SK-N-SH (cell line): ENCODE results near the gene PODN. TPM values are rescaled to one million over a fixed set of nuclear protein-coding genes. Genes with fewer than 3 reads are reported as not detected.

ENCODE experiments used
- CTCF ChIA-PET: fragments of 300-600, 350-600 bp; formaldehyde crosslinking; extraction: SDS; loops from one replicate; lab custom pipeline; 2021; lab: Yijun Ruan, JAX
- POLR2A ChIA-PET: fragments of 350-600 bp; sonication (Branson Sonifier 250); formaldehyde crosslinking; extraction: SDS; loops from one replicate; lab custom pipeline; 2020; ENCODE audit warnings: antibody characterized with exemption, inconsistent platforms; lab: Yijun Ruan, JAX
- DNase-seq: peaks from one replicate; pipeline ENCODE4 v3.0.0; 2012
- H2AFZ ChIP-seq: fragments of 200-600 bp; sonication (generic); 2 replicates; pipeline ENCODE4 v1.8.1; 2016; ENCODE audit warnings: antibody characterized with exemption, mild to moderate bottlenecking, low read depth
- H3F3A ChIP-seq: fragments of 200-600 bp; sonication (generic); replicated peaks from 2 replicates; pipeline ENCODE3; 2016; ENCODE audit warnings: antibody characterized with exemption, mild to moderate bottlenecking; ENCODE audit not compliant: insufficient read depth
- H3K27ac ChIP-seq, 2 experiments: fragments of 200-500 bp in 1 of 2; fragments of 200-600 bp in 1 of 2; sonication (Bioruptor generic) in 1 of 2; sonication (generic), shearing (Covaris generic) in 1 of 2; 2 replicates each; pipeline versions ENCODE4 v1.5.1 to v1.6.1; 2014 to 2016; ENCODE audit warnings: low read depth in 2 of 2, inconsistent platforms in 1 of 2, low read length in 1 of 2, mild to moderate bottlenecking in 1 of 2, mixed read lengths in 1 of 2
- H3K27me3 ChIP-seq: fragments of 200-600 bp; sonication (generic), shearing (Covaris generic); 2 replicates; pipeline ENCODE4 v1.6.1; 2016; ENCODE audit warnings: mixed run types; ENCODE audit not compliant: insufficient read depth
- H3K36me3 ChIP-seq, 2 experiments: fragments of 200-500 bp in 1 of 2; fragments of 200-600 bp in 1 of 2; sonication (Bioruptor generic) in 1 of 2; sonication (generic) in 1 of 2; replicated peaks in 1 of 2; 2 replicates each; pipeline versions ENCODE3 to v1.5.1; 2014 to 2016; ENCODE audit warnings: low read length in 1 of 2, mild to moderate bottlenecking in 1 of 2; ENCODE audit not compliant: insufficient read depth in 2 of 2, control insufficient read depth in 1 of 2
- H3K4me1 ChIP-seq, 2 experiments: fragments of 200-500 bp in 1 of 2; fragments of 200-600 bp in 1 of 2; sonication (Bioruptor generic) in 1 of 2; sonication (generic), shearing (Covaris generic) in 1 of 2; 2 replicates each; pipeline versions ENCODE4 v1.5.1 to v1.6.1; 2014 to 2016; ENCODE audit warnings: low read depth in 1 of 2, low read length in 1 of 2, mixed run types in 1 of 2; ENCODE audit not compliant: insufficient read depth in 2 of 2, control insufficient read depth in 1 of 2
- H3K4me2 ChIP-seq: fragments of 200-600 bp; sonication (generic), shearing (Covaris generic); 2 replicates; pipeline ENCODE4 v1.6.1; 2017; ENCODE audit warnings: mixed run types
- H3K4me3 ChIP-seq, 2 experiments: fragments of 200-500 bp in 1 of 2; fragments of 200-600 bp in 1 of 2; sonication (Bioruptor generic) in 1 of 2; sonication (generic), shearing (Covaris generic) in 1 of 2; 2 replicates each; pipeline versions ENCODE4 v1.5.1 to v1.8.1; 2014 to 2016; ENCODE audit warnings: low read depth in 2 of 2, inconsistent platforms in 1 of 2, low read length in 1 of 2, mild to moderate bottlenecking in 1 of 2, mixed read lengths in 1 of 2, moderate library complexity in 1 of 2
- H3K79me2 ChIP-seq: fragments of 200-600 bp; sonication (generic); 2 replicates; pipeline ENCODE4 v1.8.1; 2017; ENCODE audit warnings: mild to moderate bottlenecking; ENCODE audit not compliant: insufficient read depth
- H3K9ac ChIP-seq: fragments of 200-600 bp; sonication (generic); 2 replicates; pipeline ENCODE4 v1.6.1; 2017; ENCODE audit warnings: mixed run types
- H3K9me2 ChIP-seq: fragments of 200-600 bp; sonication (generic); 2 replicates; pipeline ENCODE4 v1.6.1; 2017; ENCODE audit warnings: mixed run types
- H3K9me3 ChIP-seq: fragments of 200-600 bp; sonication (generic); 2 replicates; pipeline ENCODE4 v1.6.1; 2017; ENCODE audit warnings: mixed run types, mild to moderate bottlenecking, moderate library complexity
- H4K20me1 ChIP-seq: fragments of 200-600 bp; sonication (generic); 2 replicates; pipeline ENCODE4 v1.6.1; 2017; ENCODE audit warnings: mild to moderate bottlenecking, mixed run types; ENCODE audit not compliant: insufficient read depth
- EP300 ChIP-seq, 2 experiments: IDR thresholded peaks; 2 replicates each; pipeline versions ENCODE4 v1.4.0 to v1.6.1; 2012; ENCODE audit warnings: borderline replicate concordance in 1 of 2, low read depth in 1 of 2, low read length in 1 of 2
- FOXJ3 ChIP-seq: sonication (generic); formaldehyde crosslinking; IDR thresholded peaks from 2 replicates; pipeline ENCODE4 v1.5.1; 2020; ENCODE audit warnings: mild to moderate bottlenecking, missing genetic modification reagents
- FOXM1 ChIP-seq: IDR thresholded peaks from 2 replicates; pipeline ENCODE4 v1.4.0; 2012; ENCODE audit warnings: low read depth, mild to moderate bottlenecking
- MEF2A ChIP-seq: IDR thresholded peaks from 2 replicates; pipeline ENCODE4 v1.4.0; 2012; ENCODE audit warnings: low read depth, borderline replicate concordance
- MXI1 ChIP-seq: IDR thresholded peaks from 2 replicates; pipeline ENCODE4 v1.6.1; 2012; ENCODE audit warnings: mild to moderate bottlenecking, low read depth, low read length, improper control_type of control experiment
- NFIC ChIP-seq: IDR thresholded peaks from 2 replicates; pipeline ENCODE4 v1.4.0; 2012; ENCODE audit warnings: borderline replicate concordance
- POLR2AphosphoS5 ChIP-seq: IDR thresholded peaks from 2 replicates; pipeline ENCODE4 v1.6.1; 2012; ENCODE audit warnings: low read depth, low read length
- RCOR1 ChIP-seq: fragments of 150-350 bp; IDR thresholded peaks from 2 replicates; pipeline ENCODE4 v1.6.1; 2017; ENCODE audit warnings: antibody characterized with exemption, low read length
- REST ChIP-seq: IDR thresholded peaks from 2 replicates; pipeline ENCODE4 v1.6.1; 2012; ENCODE audit warnings: mild to moderate bottlenecking, low read depth, low read length, moderate library complexity
- RFX5 ChIP-seq: IDR thresholded peaks from 2 replicates; pipeline ENCODE4 v1.6.1; 2012; ENCODE audit warnings: mild to moderate bottlenecking, improper control_type of control experiment, low read length
- TAF1 ChIP-seq: IDR thresholded peaks from 2 replicates; pipeline ENCODE4 v1.6.1; 2012; ENCODE audit warnings: low read depth, mild to moderate bottlenecking, low read length, moderate library complexity, borderline replicate concordance
- TCF12 ChIP-seq: IDR thresholded peaks from 2 replicates; pipeline ENCODE4 v1.4.0; 2012
- TEAD4 ChIP-seq: IDR thresholded peaks from 2 replicates; pipeline ENCODE4 v1.4.0; 2012; ENCODE audit warnings: mild to moderate bottlenecking, borderline replicate concordance; ENCODE audit not compliant: insufficient read depth
- YY1 ChIP-seq: IDR thresholded peaks from 2 replicates; pipeline ENCODE4 v1.4.0; 2012; ENCODE audit warnings: low read depth, mild to moderate bottlenecking
- ZBTB33 ChIP-seq: IDR thresholded peaks from 2 replicates; pipeline ENCODE4 v1.4.0; 2012; ENCODE audit warnings: low read depth, borderline replicate concordance
- WGBS: methylation state at CpG from one replicate; pipeline ENCODE4 v1.1.6; 2017; ENCODE audit warnings: low lambda C conversion rate; 5-methylcytosine and 5-hydroxymethylcytosine counted together
- polyA plus RNA-seq, 3 experiments: library from polyadenylated mRNA; depleted of rRNA; stranded (reverse); fragments of >200 nt; gene quantifications; 2 replicates each; pipeline ENCODE4 v1.2.3, GENCODE V29; 2012
- TF ChIP-seq, protein P1 (sequence below): fragments of 200-600 bp; sonication (generic); IDR thresholded peaks from 2 replicates; pipeline ENCODE4 v1.6.1; 2017; ENCODE audit warnings: antibody characterized with exemption, mild to moderate bottlenecking, moderate library complexity
- TF ChIP-seq, protein P2 (sequence below): IDR thresholded peaks from 2 replicates; pipeline ENCODE4 v1.4.0; 2012; ENCODE audit warnings: low read depth, borderline replicate concordance

The PODN gene
- polyA plus RNA-seq, 1 of the 3 experiments (the other 2 are of a cell fraction), result 2.0 TPM

DNA sequence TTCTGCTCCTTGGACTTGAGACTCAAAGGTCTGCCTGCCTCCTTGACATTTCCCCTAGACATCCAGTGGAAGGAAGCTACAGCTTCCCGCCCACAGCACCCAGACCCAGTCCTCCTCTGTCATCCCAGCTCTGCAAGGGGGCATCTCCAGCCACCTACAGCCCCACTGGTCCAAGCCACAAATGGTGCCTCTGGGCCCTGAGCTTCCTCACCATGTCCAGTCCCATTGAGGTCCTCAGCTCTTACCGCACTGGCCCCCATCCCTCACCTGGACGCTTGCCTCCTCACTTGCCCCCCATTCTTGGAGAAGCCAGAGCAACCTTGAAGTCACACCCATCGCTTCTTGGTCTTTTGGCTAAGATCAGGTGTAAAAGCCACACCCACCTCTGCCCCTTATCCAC, 13.2 kb downstream of the PODN start (continued):
- TF ChIP-seq REST (no peak), ZBTB33 (no peak), TCF12 (no peak)
- TF ChIP-seq, protein P1, sequence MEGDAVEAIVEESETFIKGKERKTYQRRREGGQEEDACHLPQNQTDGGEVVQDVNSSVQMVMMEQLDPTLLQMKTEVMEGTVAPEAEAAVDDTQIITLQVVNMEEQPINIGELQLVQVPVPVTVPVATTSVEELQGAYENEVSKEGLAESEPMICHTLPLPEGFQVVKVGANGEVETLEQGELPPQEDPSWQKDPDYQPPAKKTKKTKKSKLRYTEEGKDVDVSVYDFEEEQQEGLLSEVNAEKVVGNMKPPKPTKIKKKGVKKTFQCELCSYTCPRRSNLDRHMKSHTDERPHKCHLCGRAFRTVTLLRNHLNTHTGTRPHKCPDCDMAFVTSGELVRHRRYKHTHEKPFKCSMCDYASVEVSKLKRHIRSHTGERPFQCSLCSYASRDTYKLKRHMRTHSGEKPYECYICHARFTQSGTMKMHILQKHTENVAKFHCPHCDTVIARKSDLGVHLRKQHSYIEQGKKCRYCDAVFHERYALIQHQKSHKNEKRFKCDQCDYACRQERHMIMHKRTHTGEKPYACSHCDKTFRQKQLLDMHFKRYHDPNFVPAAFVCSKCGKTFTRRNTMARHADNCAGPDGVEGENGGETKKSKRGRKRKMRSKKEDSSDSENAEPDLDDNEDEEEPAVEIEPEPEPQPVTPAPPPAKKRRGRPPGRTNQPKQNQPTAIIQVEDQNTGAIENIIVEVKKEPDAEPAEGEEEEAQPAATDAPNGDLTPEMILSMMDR, result no peak
- TF ChIP-seq, all 33 proteins: peak for 0

GRCh38 chr1:53075761-53076163, 13.7 kb downstream of the PODN start:
- Histone ChIP-seq H3K27me3 (no peaks in the 10 kb centered on the region), H3K9ac (no peak overlapping the region), H2AFZ (no peak overlapping the region), H3K9me3 (no peaks in the 10 kb centered on the region), H3K9me2 (no peaks in the 10 kb centered on the region), H3K4me3 (no peak overlapping the region), H3K36me3 (no peaks in the 10 kb centered on the region), H3K4me1 (no peaks in the 10 kb centered on the region), H3K4me2 (no peak overlapping the region), H3K27ac (no peak overlapping the region), H3K79me2 (no peaks in the 10 kb centered on the region), H3F3A (no peaks in the 10 kb centered on the region), H4K20me1 (no peaks in the 10 kb centered on the region)
- 74% methylated on average over 7 of the region's 8 CpGs for WGBS
- CTCF ChIA-PET, result no interaction called here
- no peak for TF ChIP-seq FOXJ3 (CRISPR knock-in tag)
- TF ChIP-seq, protein P2, sequence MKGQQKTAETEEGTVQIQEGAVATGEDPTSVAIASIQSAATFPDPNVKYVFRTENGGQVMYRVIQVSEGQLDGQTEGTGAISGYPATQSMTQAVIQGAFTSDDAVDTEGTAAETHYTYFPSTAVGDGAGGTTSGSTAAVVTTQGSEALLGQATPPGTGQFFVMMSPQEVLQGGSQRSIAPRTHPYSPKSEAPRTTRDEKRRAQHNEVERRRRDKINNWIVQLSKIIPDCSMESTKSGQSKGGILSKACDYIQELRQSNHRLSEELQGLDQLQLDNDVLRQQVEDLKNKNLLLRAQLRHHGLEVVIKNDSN, result no peak
- no peak for TF ChIP-seq FOXM1
- TF ChIP-seq RFX5, result no peak
- TF ChIP-seq POLR2AphosphoS5, result no peak
- TF ChIP-seq RCOR1, result no peak
- no peak for TF ChIP-seq TCF12
- no peak for TF ChIP-seq NFIC
- TF ChIP-seq, protein P1, result no peak
- TF ChIP-seq MEF2A, result no peak
- TF ChIP-seq MXI1, result no peak
- TF ChIP-seq TEAD4, result no peak
- TF ChIP-seq TAF1, result no peak
- TF ChIP-seq YY1, result no peak
- no peak for TF ChIP-seq EP300 (IDR thresholded peaks at IDR 0.05; ENCODE audit: borderline replicate concordance in 1 of 2, low read depth in 1 of 2, low read length in 1 of 2)
- peak; percentile 20 for DNase-seq
- POLR2A ChIA-PET, result no interaction called here
